ENCODE measurements around the gene GPC6. TPM values are rescaled to one million over a fixed set of nuclear protein-coding genes. Genes with fewer than 3 reads are reported as not detected.

Gene GPC6
- polyA plus RNA-seq, 2 of the 4 experiments (the other 2 are of a cell fraction) = 8.0 to 14.4 TPM

DNA sequence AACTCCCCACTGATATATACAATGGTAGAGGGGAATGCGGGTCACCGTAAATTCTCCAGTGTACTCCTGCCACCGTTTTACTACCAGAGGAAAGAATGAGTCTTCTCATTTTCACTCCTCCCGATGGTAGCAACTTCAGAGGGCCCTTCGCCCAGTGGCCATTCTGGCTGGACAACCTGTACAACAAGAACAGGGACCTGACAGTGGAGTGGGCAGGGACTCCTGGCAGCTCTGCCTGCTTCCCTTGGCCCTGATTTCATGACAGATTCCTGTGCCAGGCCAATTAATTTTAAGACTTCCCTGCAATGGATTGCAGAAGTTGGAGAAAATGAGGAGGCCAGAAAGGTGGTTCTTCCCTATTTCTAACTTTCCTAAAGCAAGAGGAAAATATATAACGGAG lies 148.9 kb downstream of the GPC6 start:
- H3K4me2 ChIP-seq = no peak overlapping the region
- ChIA-PET CTCF (interaction anchor here (1.4 kb wide), 1 partner anchor 986 kb away, joined by 4 read pairs; no protein-coding TSS in a partner anchor), POLR2A (no interaction called here)
- DNase-seq (ENCODE audit: low read depth in 1 of 2, low spot score in 1 of 2) (no peak), ATAC-seq (no peak), FAIRE-seq (no peak)
- TF ChIP-seq NR3C1 (IDR thresholded peaks at IDR 0.05) = no peak
- TF ChIP-seq, protein P1, sequence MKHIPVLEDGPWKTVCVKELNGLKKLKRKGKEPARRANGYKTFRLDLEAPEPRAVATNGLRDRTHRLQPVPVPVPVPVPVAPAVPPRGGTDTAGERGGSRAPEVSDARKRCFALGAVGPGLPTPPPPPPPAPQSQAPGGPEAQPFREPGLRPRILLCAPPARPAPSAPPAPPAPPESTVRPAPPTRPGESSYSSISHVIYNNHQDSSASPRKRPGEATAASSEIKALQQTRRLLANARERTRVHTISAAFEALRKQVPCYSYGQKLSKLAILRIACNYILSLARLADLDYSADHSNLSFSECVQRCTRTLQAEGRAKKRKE (CRISPR knock-in tag; IDR thresholded peaks at IDR 0.05; ENCODE audit: low read depth) = no peak
- TF ChIP-seq RCOR1 (IDR thresholded peaks at IDR 0.05; ENCODE audit: low read depth, low read length) = no peak
- TF ChIP-seq ZC3H11A (IDR thresholded peaks at IDR 0.05) = no peak
- TF ChIP-seq, protein P2, sequence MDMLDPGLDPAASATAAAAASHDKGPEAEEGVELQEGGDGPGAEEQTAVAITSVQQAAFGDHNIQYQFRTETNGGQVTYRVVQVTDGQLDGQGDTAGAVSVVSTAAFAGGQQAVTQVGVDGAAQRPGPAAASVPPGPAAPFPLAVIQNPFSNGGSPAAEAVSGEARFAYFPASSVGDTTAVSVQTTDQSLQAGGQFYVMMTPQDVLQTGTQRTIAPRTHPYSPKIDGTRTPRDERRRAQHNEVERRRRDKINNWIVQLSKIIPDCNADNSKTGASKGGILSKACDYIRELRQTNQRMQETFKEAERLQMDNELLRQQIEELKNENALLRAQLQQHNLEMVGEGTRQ (IDR thresholded peaks at IDR 0.05) = no peak
- no peak for TF ChIP-seq RNF2 (IDR thresholded peaks at IDR 0.05; ENCODE audit: borderline replicate concordance, low read depth)
- TF ChIP-seq RFX5 (IDR thresholded peaks at IDR 0.05) = no peak
- no peak for TF ChIP-seq CBX2 (IDR thresholded peaks at IDR 0.05; ENCODE audit: borderline replicate concordance, low read depth)
- no peak for TF ChIP-seq ZNF302 (CRISPR knock-in tag; IDR thresholded peaks at IDR 0.05)
- no peak for TF ChIP-seq CBX8 (IDR thresholded peaks at IDR 0.05)
- TF ChIP-seq HOXB13 (CRISPR knock-in tag; IDR thresholded peaks at IDR 0.05; ENCODE audit: low read depth) = no peak
- TF ChIP-seq BHLHE40 (IDR thresholded peaks at IDR 0.05; ENCODE audit: low read depth, low read length) = no peak
- no peak for TF ChIP-seq HOXB5 (CRISPR knock-in tag; IDR thresholded peaks at IDR 0.05)
- no peak for TF ChIP-seq NPAS2 (CRISPR knock-in tag; IDR thresholded peaks at IDR 0.05; ENCODE audit: borderline replicate concordance)
- TF ChIP-seq KDM1A (IDR thresholded peaks at IDR 0.05; ENCODE audit: low read depth) = no peak
- TF ChIP-seq RARB (CRISPR knock-in tag; IDR thresholded peaks at IDR 0.05) = no peak
- TF ChIP-seq ZSCAN20 (CRISPR knock-in tag; IDR thresholded peaks at IDR 0.05) = no peak
- no peak for TF ChIP-seq TP53 (CRISPR knock-in tag; IDR thresholded peaks at IDR 0.05)
- no peak for TF ChIP-seq HEYL (CRISPR knock-in tag; IDR thresholded peaks at IDR 0.05)
- WGBS (ENCODE audit: missing lambda C conversion rate) = 55% methylated on average over 6 of the region's 6 CpGs
- no peaks in the 10 kb centered on the region for H3K9me3 ChIP-seq
- H3K4me1 ChIP-seq = no peaks in the 10 kb centered on the region
- H3K4me3 ChIP-seq = no peak overlapping the region
- H3K27ac ChIP-seq = no peak overlapping the region

DNA sequence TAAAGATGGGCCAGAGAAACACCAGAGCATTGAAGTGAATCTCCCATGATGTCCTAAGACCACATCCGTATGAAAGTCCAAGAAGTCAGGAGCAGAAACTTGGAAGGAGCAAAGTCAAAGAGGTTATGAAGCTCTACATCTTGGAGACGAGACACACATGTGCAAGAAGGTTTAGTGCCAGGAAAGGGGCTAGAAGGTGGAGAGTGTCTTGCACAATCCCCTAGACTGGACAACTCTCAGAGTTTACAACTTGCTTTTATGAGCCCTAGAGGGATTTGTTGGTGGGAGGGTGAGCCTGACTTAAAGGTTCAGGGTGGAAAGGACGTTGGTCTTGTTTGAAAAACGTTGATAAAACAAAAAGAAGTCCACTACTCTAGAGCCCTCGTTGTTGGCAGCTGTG lies 150.6 kb downstream of the GPC6 start:
- Histone ChIP-seq H3K4me2 (no peak overlapping the region), H3K4me1 (no peaks in the 10 kb centered on the region), H3K9me3 (no peaks in the 10 kb centered on the region), H3K4me3 (no peak overlapping the region), H3K27ac (no peak overlapping the region)
- ChIA-PET POLR2A (no interaction called here), CTCF (interaction anchor here (0.6 kb wide), 1 partner anchor 1055 kb away, joined by 3 read pairs; no protein-coding TSS in a partner anchor)
- DNase-seq (ENCODE audit: low read depth in 1 of 2, low spot score in 1 of 2) (no peak), FAIRE-seq (no peak), ATAC-seq (no peak)
- 18% methylated on average over 5 of the region's 5 CpGs for WGBS (ENCODE audit: missing lambda C conversion rate)
- TF ChIP-seq HOXB13 (CRISPR knock-in tag; IDR thresholded peaks at IDR 0.05; ENCODE audit: low read depth) = no peak
- TF ChIP-seq, protein P3, sequence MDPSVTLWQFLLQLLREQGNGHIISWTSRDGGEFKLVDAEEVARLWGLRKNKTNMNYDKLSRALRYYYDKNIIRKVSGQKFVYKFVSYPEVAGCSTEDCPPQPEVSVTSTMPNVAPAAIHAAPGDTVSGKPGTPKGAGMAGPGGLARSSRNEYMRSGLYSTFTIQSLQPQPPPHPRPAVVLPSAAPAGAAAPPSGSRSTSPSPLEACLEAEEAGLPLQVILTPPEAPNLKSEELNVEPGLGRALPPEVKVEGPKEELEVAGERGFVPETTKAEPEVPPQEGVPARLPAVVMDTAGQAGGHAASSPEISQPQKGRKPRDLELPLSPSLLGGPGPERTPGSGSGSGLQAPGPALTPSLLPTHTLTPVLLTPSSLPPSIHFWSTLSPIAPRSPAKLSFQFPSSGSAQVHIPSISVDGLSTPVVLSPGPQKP (IDR thresholded peaks at IDR 0.05; ENCODE audit: low read depth, low read length) = no peak
- no peak for TF ChIP-seq MAZ (IDR thresholded peaks at IDR 0.05; ENCODE audit: borderline replicate concordance, low read depth, low read length)
- no peak for TF ChIP-seq KDM5A (IDR thresholded peaks at IDR 0.05)
- TF ChIP-seq NFE2L2 (conservative IDR thresholded peaks at IDR 0.05; ENCODE audit: low read length) = no peak
- no peak for TF ChIP-seq HOXA7 (CRISPR knock-in tag; IDR thresholded peaks at IDR 0.05)
- TF ChIP-seq, protein P4, sequence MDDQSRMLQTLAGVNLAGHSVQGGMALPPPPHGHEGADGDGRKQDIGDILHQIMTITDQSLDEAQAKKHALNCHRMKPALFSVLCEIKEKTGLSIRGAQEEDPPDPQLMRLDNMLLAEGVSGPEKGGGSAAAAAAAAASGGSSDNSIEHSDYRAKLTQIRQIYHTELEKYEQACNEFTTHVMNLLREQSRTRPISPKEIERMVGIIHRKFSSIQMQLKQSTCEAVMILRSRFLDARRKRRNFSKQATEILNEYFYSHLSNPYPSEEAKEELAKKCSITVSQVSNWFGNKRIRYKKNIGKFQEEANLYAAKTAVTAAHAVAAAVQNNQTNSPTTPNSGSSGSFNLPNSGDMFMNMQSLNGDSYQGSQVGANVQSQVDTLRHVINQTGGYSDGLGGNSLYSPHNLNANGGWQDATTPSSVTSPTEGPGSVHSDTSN (IDR thresholded peaks at IDR 0.05) = no peak
- TF ChIP-seq ESRRA (IDR thresholded peaks at IDR 0.05; ENCODE audit: borderline replicate concordance, low read length) = no peak
- TF ChIP-seq, protein P5, sequence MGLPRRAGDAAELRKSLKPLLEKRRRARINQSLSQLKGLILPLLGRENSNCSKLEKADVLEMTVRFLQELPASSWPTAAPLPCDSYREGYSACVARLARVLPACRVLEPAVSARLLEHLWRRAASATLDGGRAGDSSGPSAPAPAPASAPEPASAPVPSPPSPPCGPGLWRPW (IDR thresholded peaks at IDR 0.05) = no peak
- TF ChIP-seq FOSL2 (IDR thresholded peaks at IDR 0.05) = no peak
- TF ChIP-seq FOSL2 (CRISPR knock-in tag; IDR thresholded peaks at IDR 0.05) = no peak

All from A549 (cell line).